ENCODE measurements around the gene RHBDD1. TPM values are rescaled to one million over a fixed set of nuclear protein-coding genes. Genes with fewer than 3 reads are reported as not detected.

RHBDD1 gene
- total RNA-seq, 2 experiments from 2014 or later: 43.8 to 47.1 TPM

DNA sequence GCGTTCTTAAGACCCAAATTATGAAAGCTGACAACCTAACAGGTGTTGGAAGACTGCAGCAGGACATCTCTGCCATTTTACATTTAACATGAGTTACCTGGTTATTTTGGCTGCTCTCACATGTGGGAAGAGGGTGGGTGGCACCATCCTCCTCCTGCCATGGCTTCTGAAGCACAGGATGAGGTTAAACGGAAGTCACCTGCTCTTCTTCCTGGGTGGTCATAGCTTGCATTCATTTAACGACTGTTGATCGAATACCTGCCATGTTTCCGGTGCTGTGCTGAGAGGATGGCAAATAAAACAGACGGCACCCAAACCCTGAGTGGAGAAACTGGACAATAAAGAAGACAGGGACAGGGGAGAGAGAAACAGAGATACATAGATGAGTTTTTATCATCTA lies 118.0 kb downstream of the RHBDD1 start:
- no peak overlapping the region for H3K4me3 Mint-ChIP-seq
- CTCF ChIA-PET: no interaction called here
- Histone ChIP-seq H3K4me1 (ENCODE audit: insufficient read depth, low read length) (peaks cover 10% of the 10 kb centered on the region), H3K27ac (ENCODE audit: low read depth in 1 of 2, low read length in 2 of 2) (no peak overlapping the region), H3K9me3 (ENCODE audit: control insufficient read depth in 1 of 2, insufficient read depth in 1 of 2, low read length in 2 of 2) (no peaks in the 10 kb centered on the region), H3K27me3 (ENCODE audit: control insufficient read depth in 1 of 2, insufficient read depth in 2 of 2, low read length in 2 of 2) (no peaks in the 10 kb centered on the region), H3K36me3 (ENCODE audit: insufficient read depth, low read length) (no peaks in the 10 kb centered on the region), H3K4me3 (ENCODE audit: low read length) (no peak overlapping the region)
- H3K36me3 Mint-ChIP-seq (ENCODE audit: low read depth): peaks cover 67% of the 10 kb centered on the region
- H3K4me1 Mint-ChIP-seq (ENCODE audit: low read depth): peaks cover 28% of the 10 kb centered on the region
- H3K27ac Mint-ChIP-seq: no peak overlapping the region
- DNase-seq (peak in 1 of 14 experiments; percentile 10), ATAC-seq (ENCODE audit: poor library complexity) (no peak)
- H3K27me3 Mint-ChIP-seq: no peaks in the 10 kb centered on the region
- intact Hi-C loops (cut with DNase I, micrococcal nuclease): no loop called here
- peaks cover 18% of the 10 kb centered on the region for H3K9me3 Mint-ChIP-seq
- TF ChIP-seq, protein P1, sequence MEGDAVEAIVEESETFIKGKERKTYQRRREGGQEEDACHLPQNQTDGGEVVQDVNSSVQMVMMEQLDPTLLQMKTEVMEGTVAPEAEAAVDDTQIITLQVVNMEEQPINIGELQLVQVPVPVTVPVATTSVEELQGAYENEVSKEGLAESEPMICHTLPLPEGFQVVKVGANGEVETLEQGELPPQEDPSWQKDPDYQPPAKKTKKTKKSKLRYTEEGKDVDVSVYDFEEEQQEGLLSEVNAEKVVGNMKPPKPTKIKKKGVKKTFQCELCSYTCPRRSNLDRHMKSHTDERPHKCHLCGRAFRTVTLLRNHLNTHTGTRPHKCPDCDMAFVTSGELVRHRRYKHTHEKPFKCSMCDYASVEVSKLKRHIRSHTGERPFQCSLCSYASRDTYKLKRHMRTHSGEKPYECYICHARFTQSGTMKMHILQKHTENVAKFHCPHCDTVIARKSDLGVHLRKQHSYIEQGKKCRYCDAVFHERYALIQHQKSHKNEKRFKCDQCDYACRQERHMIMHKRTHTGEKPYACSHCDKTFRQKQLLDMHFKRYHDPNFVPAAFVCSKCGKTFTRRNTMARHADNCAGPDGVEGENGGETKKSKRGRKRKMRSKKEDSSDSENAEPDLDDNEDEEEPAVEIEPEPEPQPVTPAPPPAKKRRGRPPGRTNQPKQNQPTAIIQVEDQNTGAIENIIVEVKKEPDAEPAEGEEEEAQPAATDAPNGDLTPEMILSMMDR (IDR thresholded peaks at IDR 0.05): no peak
- POLR2A ChIA-PET: no interaction called here

DNA sequence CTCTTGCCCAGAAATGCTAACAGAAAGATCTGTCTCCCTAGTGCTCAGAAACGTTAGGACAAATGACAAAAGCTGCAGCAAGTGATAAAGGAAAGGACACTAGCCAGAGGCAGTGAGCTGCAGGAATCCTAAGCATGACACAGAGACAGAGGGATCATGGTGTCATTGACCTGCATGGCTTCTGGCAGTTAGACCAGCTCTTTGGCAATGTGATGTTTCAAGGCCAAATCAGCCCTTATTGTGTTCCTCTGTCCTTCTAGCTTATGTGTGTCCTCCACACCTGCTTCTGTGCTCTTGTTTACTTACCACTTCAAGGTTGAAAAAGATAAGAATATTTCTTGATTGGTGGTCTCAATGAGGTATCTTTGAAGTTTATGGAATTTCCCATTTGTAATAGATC lies 120.8 kb downstream of the RHBDD1 start:
- no peak overlapping the region for H3K27ac Mint-ChIP-seq
- Histone ChIP-seq H3K27ac (ENCODE audit: low read depth in 1 of 2, low read length in 2 of 2) (no peak overlapping the region), H3K4me3 (ENCODE audit: low read length) (no peak overlapping the region), H3K27me3 (ENCODE audit: control insufficient read depth in 1 of 2, insufficient read depth in 2 of 2, low read length in 2 of 2) (no peaks in the 10 kb centered on the region), H3K4me1 (ENCODE audit: insufficient read depth, low read length) (peaks cover 10% of the 10 kb centered on the region), H3K36me3 (ENCODE audit: insufficient read depth, low read length) (no peaks in the 10 kb centered on the region), H3K9me3 (ENCODE audit: control insufficient read depth in 1 of 2, insufficient read depth in 1 of 2, low read length in 2 of 2) (peaks cover 0 to 5% of the 10 kb centered on the region in 2 experiments)
- DNase-seq (no peak), ATAC-seq (ENCODE audit: poor library complexity) (no peak)
- POLR2A ChIA-PET: no interaction called here
- TF ChIP-seq, protein P1 (IDR thresholded peaks at IDR 0.05): no peak
- H3K9me3 Mint-ChIP-seq: peaks cover 21% of the 10 kb centered on the region
- peaks cover 20% of the 10 kb centered on the region for H3K4me1 Mint-ChIP-seq (ENCODE audit: low read depth)
- no peaks in the 10 kb centered on the region for H3K27me3 Mint-ChIP-seq
- intact Hi-C loops (cut with DNase I, micrococcal nuclease): no loop called here
- CTCF ChIA-PET: no interaction called here
- peaks cover 72% of the 10 kb centered on the region for H3K36me3 Mint-ChIP-seq (ENCODE audit: low read depth)
- H3K4me3 Mint-ChIP-seq: no peak overlapping the region

DNA sequence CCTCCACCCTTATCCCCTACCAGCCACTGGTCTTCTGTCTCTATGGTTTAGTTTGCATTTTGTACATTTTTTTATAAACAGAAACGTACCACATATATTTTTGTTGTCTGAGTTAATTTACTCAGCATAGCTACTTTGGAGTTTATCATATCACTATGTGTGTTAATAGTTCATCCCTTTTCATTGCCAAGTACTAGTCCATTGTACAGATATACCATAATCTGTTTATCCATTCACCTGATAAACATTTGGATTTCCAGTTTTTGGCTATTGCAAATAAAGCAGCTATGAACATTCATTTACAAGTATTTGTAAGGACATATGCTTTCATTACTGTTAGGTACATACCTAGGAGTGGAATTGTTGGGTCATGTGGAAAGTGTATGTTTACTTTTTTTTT lies 123.6 kb downstream of the RHBDD1 start:
- Mint-ChIP-seq H3K4me3 (no peak overlapping the region), H3K4me1 (ENCODE audit: low read depth) (no peaks in the 10 kb centered on the region), H3K27ac (no peak overlapping the region), H3K27me3 (no peaks in the 10 kb centered on the region), H3K9me3 (peaks cover 21% of the 10 kb centered on the region), H3K36me3 (ENCODE audit: low read depth) (peaks cover 77% of the 10 kb centered on the region)
- Histone ChIP-seq H3K27ac (ENCODE audit: low read depth in 1 of 2, low read length in 2 of 2) (no peak overlapping the region), H3K27me3 (ENCODE audit: control insufficient read depth in 1 of 2, insufficient read depth in 2 of 2, low read length in 2 of 2) (no peaks in the 10 kb centered on the region), H3K9me3 (ENCODE audit: control insufficient read depth in 1 of 2, insufficient read depth in 1 of 2, low read length in 2 of 2) (peaks cover 0 to 5% of the 10 kb centered on the region in 2 experiments), H3K4me1 (ENCODE audit: insufficient read depth, low read length) (no peaks in the 10 kb centered on the region), H3K4me3 (ENCODE audit: low read length) (no peak overlapping the region), H3K36me3 (ENCODE audit: insufficient read depth, low read length) (no peaks in the 10 kb centered on the region)
- intact Hi-C loops (cut with DNase I, micrococcal nuclease): no loop called here
- CTCF ChIA-PET: no interaction called here
- ATAC-seq (ENCODE audit: poor library complexity) (no peak), DNase-seq (no peak)
- TF ChIP-seq, protein P1 (IDR thresholded peaks at IDR 0.05): no peak
- POLR2A ChIA-PET: no interaction called here

All from CD4-positive, alpha-beta T cell (primary cell).